Upper lobe of left lung (tissue), 6 donors: ENCODE data around the gene LIX1L. TPM values are rescaled to one million over a fixed set of nuclear protein-coding genes. Genes with fewer than 3 reads are reported as not detected.
A peak's percentile ranks its signal among the peaks of the same experiment; 100 is the strongest.

ENCODE experiments used
- ATAC-seq, 2 donors: fragments of 200-7000 bp; cut with Tn5 transposase; one replicate each; pipeline ENCODE4 v1.9.1; 2022; ENCODE audit warnings: mild to moderate bottlenecking in 2 of 2, moderate library complexity in 2 of 2; ENCODE audit not compliant: low FRiP score in 2 of 2
- DNase-seq, 2 donors: peaks; one replicate each; pipeline ENCODE4 v3.0.0-alpha.2; 2019 to 2020
- H3K27ac ChIP-seq, 4 donors: fragments of 200-600 bp; sonication (generic); one replicate each; pipeline ENCODE4 v1.5.1; 2016 to 2019
- H3K27me3 ChIP-seq, 4 donors: fragments of 200-600 bp; sonication (generic); one replicate each; pipeline ENCODE4 v1.5.1; 2017 to 2019
- H3K36me3 ChIP-seq, 4 donors: fragments of 200-600 bp; sonication (generic); one replicate each; pipeline ENCODE4 v1.5.1; 2016 to 2019
- H3K4me1 ChIP-seq, 4 donors: fragments of 200-600 bp; sonication (generic); one replicate each; pipeline ENCODE4 v1.5.1; 2018 to 2019
- H3K4me3 ChIP-seq, 4 donors: fragments of 200-600 bp; sonication (generic); one replicate each; pipeline ENCODE4 v1.5.1; 2017 to 2019; ENCODE audit warnings: mild to moderate bottlenecking in 2 of 4, moderate library complexity in 1 of 4
- H3K9me3 ChIP-seq, 4 donors: fragments of 200-600 bp; sonication (generic); one replicate each; pipeline ENCODE4 v1.5.1; 2018 to 2019
- EP300 ChIP-seq, 4 donors: sonication (generic); formaldehyde crosslinking; IDR thresholded peaks; one replicate each; pipeline ENCODE4 v1.5.1; 2017; ENCODE audit warnings: antibody characterized with exemption in 4 of 4, control low read depth in 2 of 4
- POLR2A ChIP-seq, 4 donors: fragments of 450-650 bp; IDR thresholded peaks; one replicate each; pipeline ENCODE4 v1.5.1; 2016 to 2017; ENCODE audit warnings: antibody characterized with exemption in 4 of 4, mild to moderate bottlenecking in 2 of 4
- POLR2AphosphoS5 ChIP-seq, 2 donors: sonication (generic); formaldehyde crosslinking; IDR thresholded peaks; one replicate each; pipeline ENCODE4 v1.5.1; 2017; ENCODE audit warnings: antibody characterized with exemption in 2 of 2
- WGBS, 2 donors: methylation state at CpG; one replicate each; pipeline ENCODE4 v1.1.5; 2017 to 2018; 5-methylcytosine and 5-hydroxymethylcytosine counted together
- total RNA-seq, 6 donors: library from RNA; depleted of rRNA in 4 of 6; stranded (reverse); fragments of >200 nt in 4 of 6; gene quantifications; one replicate each; pipeline versions ENCODE4 v1.1.0 to v1.2.1, GENCODE V29; 2016 to 2021
- TF ChIP-seq, protein P1 (sequence below), 6 experiments: fragments of 450-650 bp in 4 of 6; fragments of 200-600 bp in 2 of 6; sonication (generic) in 2 of 6; IDR thresholded peaks; one replicate each; pipeline ENCODE4 v1.5.1; 2016 to 2019; ENCODE audit warnings: antibody characterized with exemption in 6 of 6
- donor health status: DM: no; HTN: no; CAD: no; lungs with moderate emphysema.
- donor health status: DM: no; HTN: yes; CAD: no; lungs with severe emphysema.

LIX1L gene
- total RNA-seq = 10 to 100 TPM in 5 of 6 donors, 1 to 10 TPM in 1; 5.2 to 35.6 (median 16.5) TPM

DNA sequence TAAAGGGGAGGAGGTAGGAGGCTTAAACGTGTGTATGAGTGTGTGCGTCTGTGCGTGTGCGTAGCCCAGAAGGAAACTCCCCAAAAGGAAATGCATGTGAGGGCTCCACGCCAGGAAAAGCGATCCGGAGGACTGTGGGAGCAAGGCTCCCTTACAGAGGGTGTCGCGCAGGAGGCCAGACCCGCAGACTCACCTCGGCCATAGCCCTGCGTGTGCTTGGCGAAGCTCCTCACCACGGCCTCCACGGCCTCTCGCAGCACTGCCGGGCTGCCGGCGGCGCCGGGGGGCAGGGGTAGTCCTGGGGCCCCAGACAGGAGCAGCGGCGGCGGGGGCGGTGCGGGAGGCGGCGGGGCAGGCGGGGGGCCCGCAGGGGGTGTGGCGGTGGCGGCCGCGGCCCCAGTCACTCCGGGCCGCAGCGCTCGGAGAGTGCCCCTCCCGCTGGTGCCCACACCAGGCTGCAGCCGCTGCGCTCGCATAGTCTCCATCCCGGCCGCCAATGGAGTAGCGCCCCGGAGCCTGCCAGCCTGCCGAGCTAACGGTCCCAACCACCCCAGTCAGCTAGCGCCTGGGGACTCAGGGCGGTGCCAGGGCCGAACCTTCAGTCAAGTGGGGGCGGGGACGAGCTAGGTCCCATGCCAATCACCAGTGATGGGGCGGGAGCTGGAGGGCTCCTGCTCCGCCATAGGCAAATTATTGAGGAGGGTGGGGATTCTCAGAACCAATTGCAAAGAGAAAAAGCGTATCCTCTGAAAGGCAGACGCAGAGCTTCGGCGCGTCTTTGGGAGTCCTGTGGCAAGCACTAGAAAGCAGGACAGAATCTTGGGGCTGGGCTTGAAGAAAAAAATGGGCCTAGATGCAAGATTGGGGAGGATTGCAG is at the start of gene LIX1L:
Gene LIX1L, minus strand, starts transcription at position 575 of the 877 bp plus-strand sequence. Its CDS starts 90 bp downstream, at position 485.
- peaks cover 49 to 85% (median 53%) of the 10 kb centered on the region in 4 donors for H3K4me1 ChIP-seq
- DNase-seq (peak; percentile 93 to 98), ATAC-seq (peak; percentile 94 to 98)

DNA sequence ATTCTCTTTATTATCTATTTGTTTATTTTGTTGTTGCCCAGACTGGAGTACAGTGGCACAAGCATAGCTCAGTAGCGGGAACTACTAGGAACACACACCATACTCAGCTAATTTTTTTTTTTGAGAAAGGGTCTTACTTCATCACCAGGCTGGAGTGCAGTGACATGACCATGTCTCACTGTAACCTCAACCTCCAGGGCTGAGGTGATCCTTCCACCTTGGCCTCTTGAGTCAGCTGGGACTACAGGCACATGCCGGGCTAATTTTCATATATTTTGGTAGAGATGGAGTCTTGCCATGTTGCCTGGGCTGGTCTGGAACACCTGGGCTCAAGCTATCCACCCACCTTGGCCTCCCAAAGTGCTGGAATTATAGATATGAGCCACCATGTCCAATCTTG is 43.9 kb upstream of the LIX1L start:
- peak overlapping the region; percentile 61 to 78 (median 72) for H3K27ac ChIP-seq
- no peak for ATAC-seq

More for the DNA sequence above, at the start of gene LIX1L:
- 1 to 2% methylated on average over 12 to 17 of the region's 60 CpGs for WGBS, 2 donors
- H3K27me3 ChIP-seq = no peaks in the 10 kb centered on the region
- peaks cover 0 to 3% (median 0%) of the 10 kb centered on the region in 4 donors for H3K36me3 ChIP-seq
- H3K27ac ChIP-seq = peak within 1 kb of the TSS; percentile 89 to 99 (median 93)
- H3K4me3 ChIP-seq = peak within 1 kb of the TSS; percentile 34 to 89 (median 82)
- H3K9me3 ChIP-seq = no peaks in the 10 kb centered on the region
- peak; percentile 62 to 92 for TF ChIP-seq POLR2AphosphoS5 (IDR thresholded peaks at IDR 0.05)
- TF ChIP-seq POLR2A (IDR thresholded peaks at IDR 0.05) = peak in 3 of 4 donors; percentile 37 to 85 (median 42)
- TF ChIP-seq, protein P1, sequence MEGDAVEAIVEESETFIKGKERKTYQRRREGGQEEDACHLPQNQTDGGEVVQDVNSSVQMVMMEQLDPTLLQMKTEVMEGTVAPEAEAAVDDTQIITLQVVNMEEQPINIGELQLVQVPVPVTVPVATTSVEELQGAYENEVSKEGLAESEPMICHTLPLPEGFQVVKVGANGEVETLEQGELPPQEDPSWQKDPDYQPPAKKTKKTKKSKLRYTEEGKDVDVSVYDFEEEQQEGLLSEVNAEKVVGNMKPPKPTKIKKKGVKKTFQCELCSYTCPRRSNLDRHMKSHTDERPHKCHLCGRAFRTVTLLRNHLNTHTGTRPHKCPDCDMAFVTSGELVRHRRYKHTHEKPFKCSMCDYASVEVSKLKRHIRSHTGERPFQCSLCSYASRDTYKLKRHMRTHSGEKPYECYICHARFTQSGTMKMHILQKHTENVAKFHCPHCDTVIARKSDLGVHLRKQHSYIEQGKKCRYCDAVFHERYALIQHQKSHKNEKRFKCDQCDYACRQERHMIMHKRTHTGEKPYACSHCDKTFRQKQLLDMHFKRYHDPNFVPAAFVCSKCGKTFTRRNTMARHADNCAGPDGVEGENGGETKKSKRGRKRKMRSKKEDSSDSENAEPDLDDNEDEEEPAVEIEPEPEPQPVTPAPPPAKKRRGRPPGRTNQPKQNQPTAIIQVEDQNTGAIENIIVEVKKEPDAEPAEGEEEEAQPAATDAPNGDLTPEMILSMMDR (IDR thresholded peaks at IDR 0.05) = no peak
- no peak for TF ChIP-seq EP300 (IDR thresholded peaks at IDR 0.05)

DNA sequence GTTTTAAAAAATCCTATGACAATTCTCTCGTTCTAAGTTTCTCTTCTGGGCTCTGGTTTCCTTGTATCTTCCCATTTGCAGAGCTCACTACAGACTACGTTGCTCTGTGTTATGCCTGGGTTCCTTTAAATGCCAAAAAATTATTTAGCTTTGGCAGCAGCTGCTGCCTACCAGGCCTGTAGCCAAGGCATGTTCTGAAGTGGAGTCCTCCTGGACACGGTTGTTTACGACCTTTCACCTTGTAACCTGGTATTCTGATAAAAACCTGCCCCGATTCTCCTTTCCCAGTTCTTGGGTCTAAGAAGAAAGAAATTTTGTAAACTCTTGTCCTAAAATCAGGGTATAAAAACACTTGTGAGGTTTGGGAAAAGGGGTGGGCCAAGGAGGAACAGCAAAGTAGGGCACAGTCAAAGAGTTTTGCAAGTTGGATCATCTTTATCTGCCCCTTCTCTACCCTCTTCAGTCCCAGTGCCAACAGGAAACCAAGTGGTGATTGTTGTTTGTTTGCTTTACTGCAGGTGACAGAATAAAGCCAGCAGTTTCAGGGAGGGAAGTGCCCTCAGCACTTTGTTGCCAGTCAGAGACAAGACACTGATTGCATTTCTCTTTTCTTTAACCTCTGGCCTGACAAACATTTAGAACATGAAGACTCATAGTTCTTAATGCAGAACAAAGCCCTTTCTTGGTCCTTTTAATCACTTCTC is 41.7 kb upstream of the LIX1L start:
- TF ChIP-seq, protein P1 (IDR thresholded peaks at IDR 0.05) = no peak
- TF ChIP-seq POLR2AphosphoS5 (IDR thresholded peaks at IDR 0.05) (peak; percentile 59 to 71), EP300 (IDR thresholded peaks at IDR 0.05) (peak in 2 of 4 donors; percentile 19 to 60), POLR2A (IDR thresholded peaks at IDR 0.05) (peak in 1 of 4 donors; percentile 75)
- 23 to 35% methylated on average over 5 of the region's 5 CpGs for WGBS, 2 donors
- no peak for ATAC-seq
- peak in 1 of 2 donors; percentile 53 for DNase-seq
- peaks cover 5 to 14% (median 11%) of the 10 kb centered on the region in 4 donors for H3K36me3 ChIP-seq
- H3K9me3 ChIP-seq = no peaks in the 10 kb centered on the region
- H3K27me3 ChIP-seq = no peaks in the 10 kb centered on the region
- peak overlapping the region in 1 of 4 donors; percentile 83 for H3K4me3 ChIP-seq
- H3K4me1 ChIP-seq = peaks cover 30 to 41% (median 33%) of the 10 kb centered on the region in 4 donors
- peak overlapping the region; percentile 93 to 96 (median 96) for H3K27ac ChIP-seq

More for the DNA sequence above, 43.9 kb upstream of the LIX1L start:
- no peak overlapping the region for H3K4me3 ChIP-seq
- H3K36me3 ChIP-seq = no peaks in the 10 kb centered on the region
- TF ChIP-seq, protein P1 (IDR thresholded peaks at IDR 0.05) = no peak
- TF ChIP-seq EP300 (IDR thresholded peaks at IDR 0.05) (no peak), POLR2AphosphoS5 (IDR thresholded peaks at IDR 0.05) (no peak), POLR2A (IDR thresholded peaks at IDR 0.05) (no peak)
- no peak for DNase-seq
- 91 to 94% methylated on average over 2 of the region's 2 CpGs for WGBS, 2 donors
- H3K9me3 ChIP-seq = no peaks in the 10 kb centered on the region
- no peaks in the 10 kb centered on the region for H3K27me3 ChIP-seq
- peaks cover 43 to 61% (median 51%) of the 10 kb centered on the region in 4 donors for H3K4me1 ChIP-seq

DNA sequence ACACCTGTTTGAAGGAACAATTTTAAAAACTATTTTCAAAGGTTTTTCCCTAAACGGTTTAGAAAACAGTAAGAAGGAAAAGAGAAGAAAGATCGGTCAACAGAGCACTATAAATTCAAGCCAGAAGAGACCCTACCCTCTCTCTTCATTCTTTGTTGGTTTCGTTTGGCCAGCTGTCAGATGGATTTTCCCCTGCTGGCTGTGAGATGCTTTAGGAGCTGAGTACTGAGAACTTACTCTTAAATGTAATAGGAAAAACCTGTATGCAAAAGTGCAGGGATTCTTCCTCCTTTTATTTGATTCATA is 39.9 kb upstream of the LIX1L start:
- ATAC-seq = no peak
- DNase-seq = peak in 1 of 2 donors; percentile 22
- TF ChIP-seq, protein P1 (IDR thresholded peaks at IDR 0.05) = peak in 1 of 6 experiments; percentile 9
- no peak for TF ChIP-seq POLR2A (IDR thresholded peaks at IDR 0.05)
- Histone ChIP-seq H3K27me3 (no peaks in the 10 kb centered on the region), H3K4me3 (peak overlapping the region; percentile 26 to 83 (median 70)), H3K36me3 (peaks cover 23 to 33% (median 29%) of the 10 kb centered on the region in 4 donors), H3K27ac (peak overlapping the region; percentile 93 to 96 (median 96)), H3K4me1 (peaks cover 31 to 46% (median 39%) of the 10 kb centered on the region in 4 donors), H3K9me3 (no peaks in the 10 kb centered on the region)
- 2 to 5% methylated on average over 3 of the region's 3 CpGs for WGBS, 2 donors
